ENCODE measurements around the gene ZNF83. TPM values are rescaled to one million over a fixed set of nuclear protein-coding genes. Genes with fewer than 3 reads are reported as not detected.

ZNF83 gene
- total and polyA plus RNA-seq, 2 of the 4 experiments (the other 2 are of a cell fraction), result 32.9 to 36.9 TPM

DNA sequence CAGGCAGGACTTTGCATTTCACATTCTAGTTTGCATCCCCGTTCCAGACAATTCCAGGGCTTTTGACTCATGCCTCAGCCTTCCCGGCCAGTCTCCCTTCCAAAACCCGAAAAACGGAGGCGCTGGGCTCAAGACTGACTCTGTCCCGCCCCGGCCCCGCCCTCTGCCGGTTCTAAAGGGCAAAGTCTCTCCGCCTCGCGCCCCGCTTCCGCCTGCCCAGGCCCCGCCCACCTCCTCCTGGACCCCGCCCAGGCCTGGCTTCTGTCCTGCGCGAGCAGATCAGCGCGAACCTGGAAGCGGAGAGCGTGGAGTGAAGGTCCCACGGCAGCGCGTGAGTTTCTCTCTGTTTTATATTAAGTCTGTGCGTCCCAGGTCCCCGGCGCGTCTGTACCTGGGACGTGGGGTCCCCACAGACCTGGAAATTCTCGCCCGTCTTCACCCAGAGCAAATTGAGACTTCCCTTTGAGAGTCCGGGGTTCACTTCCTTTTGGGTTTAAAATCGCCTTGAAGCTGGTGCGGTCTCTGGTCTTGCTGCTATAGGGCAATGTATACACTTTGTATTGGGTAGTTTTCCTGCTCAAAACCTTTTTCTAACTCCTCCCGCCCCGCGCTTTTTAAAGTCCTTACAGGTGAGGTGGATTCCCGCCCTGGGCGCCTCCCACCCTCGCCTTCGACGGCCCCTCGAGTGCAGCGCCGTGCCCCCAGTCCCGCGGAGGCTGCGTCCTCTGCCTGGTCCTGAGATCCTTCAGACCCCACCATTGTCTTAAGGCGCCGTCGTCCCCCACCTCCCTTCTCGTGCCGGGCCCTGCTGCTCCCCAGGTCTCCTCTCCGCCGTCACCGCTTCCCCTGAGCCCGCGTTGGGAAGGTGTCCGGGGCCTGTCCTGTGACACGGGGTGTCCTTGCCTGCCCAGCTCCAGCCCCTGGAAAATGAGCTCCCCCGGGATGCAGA lies 36.9 kb downstream of the ZNF83 start:
- no TSS peak for BruUV-seq (replicated peaks)
- Histone ChIP-seq H3K4ac (ENCODE audit: low read depth, low read length) (peak overlapping the region; percentile 46; the same call in 1 of the 2 replicates), H3K27ac (ENCODE audit: insufficient read depth, low read length) (peak overlapping the region; percentile 63), H4K5ac (ENCODE audit: low read depth, low read length) (0 out of 2 replicates have a peak overlapping the region, but pooled peaks have one; percentile 41), H2BK20ac (ENCODE audit: low read depth, low read length) (no peak overlapping the region), H3K4me1 (ENCODE audit: control insufficient read depth, insufficient read depth, low read length) (peaks cover 5% of the 10 kb centered on the region; the same call in 1 of the 2 replicates), H3K79me1 (ENCODE audit: low read depth in 1 of 2, low read length in 2 of 2) (peaks cover 12 to 13% of the 10 kb centered on the region in 2 experiments), H3K9me3 (ENCODE audit: control insufficient read depth, insufficient read depth, low read length) (peaks cover under 1% of the 10 kb centered on the region; the same call in 1 of the 2 replicates), H2AK5ac (ENCODE audit: low read depth, low read length) (no peak overlapping the region), H2BK15ac (ENCODE audit: low read depth, low read length) (no peak overlapping the region), H3K9me1 (ENCODE audit: insufficient read depth, low read length) (peaks cover 3% of the 10 kb centered on the region; the same call in 1 of the 2 replicates), H3K9ac (ENCODE audit: low read depth, low read length) (peak overlapping the region; percentile 90), H4K91ac (ENCODE audit: insufficient read depth, low read depth, low read length) (no peak overlapping the region), H2AK9ac (replicated peaks; ENCODE audit: low read depth, low read length, poor library complexity) (peak overlapping the region; percentile 0), H3K14ac (replicated peaks; ENCODE audit: low read depth, low read length) (peak overlapping the region; percentile 69; the same call in 1 of the 2 replicates), H3K18ac (ENCODE audit: low read depth, low read length) (peak overlapping the region; percentile 42; the same call in 1 of the 2 replicates), H3K4me3 (ENCODE audit: insufficient read depth, low read depth, low read length) (peak overlapping the region; percentile 94), H3K4me2 (ENCODE audit: low read depth, low read length) (peak overlapping the region; percentile 92), H4K20me1 (ENCODE audit: insufficient read depth, low read length) (no peaks in the 10 kb centered on the region), H3K27me3 (ENCODE audit: control insufficient read depth, insufficient read depth, low read length) (no peaks in the 10 kb centered on the region), H3K56ac (ENCODE audit: extremely low read depth, insufficient read depth, low read length) (no peak overlapping the region; the same call in 1 of the 2 replicates), H4K8ac (ENCODE audit: low read depth in 2 of 2, low read length in 2 of 2) (peak overlapping the region; percentile 64 to 66; a peak in 3 of 4 replicates), H2AFZ (replicated peaks; ENCODE audit: low read length, poor library complexity) (peak overlapping the region; percentile 93), H2BK120ac (ENCODE audit: low read depth, low read length) (no peak overlapping the region; the same call in 1 of the 2 replicates), H3K36me3 (ENCODE audit: control insufficient read depth, insufficient read depth, low read length) (peaks cover 9% of the 10 kb centered on the region), H3K23ac (ENCODE audit: low read depth, low read length) (0 out of 2 replicates have a peak overlapping the region, but pooled peaks have one; percentile 48), H2BK5ac (ENCODE audit: low read depth, low read length, poor library complexity, severe bottlenecking) (peak overlapping the region; percentile 25)
- ATAC-seq (ENCODE audit: low read depth) (peak; percentile 100), DNase-seq (peak; percentile 87)
- intact Hi-C loops (cut with micrococcal nuclease), result no loop called here
- WGBS, 2 experiments (ENCODE audit: extremely low coverage in 2 of 2, insufficient read length in 1 of 2), result 4% methylated on average over 17 of the region's 62 CpGs; no CpG with 5 or more reads in 1 of the 2 experiments
- POLR2A ChIA-PET (ENCODE audit: unreplicated experiment), result no interaction called here
- TF ChIP-seq NFE2L2 (IDR thresholded peaks at IDR 0.05; ENCODE audit: low read depth, low read length) (no peak), SMC3 (IDR thresholded peaks at IDR 0.05; ENCODE audit: low read depth, low read length) (no peak), CEBPB (IDR thresholded peaks at IDR 0.05; ENCODE audit: low read depth, low read length) (no peak), MAZ (IDR thresholded peaks at IDR 0.05; ENCODE audit: borderline replicate concordance, low read depth, low read length) (peak; percentile 72; the same call in 1 of the 2 replicates), RAD21 (IDR thresholded peaks at IDR 0.05; ENCODE audit: low read length) (0 out of 2 replicates have a peak, but pooled peaks have one; percentile 25), POLR2A (IDR thresholded peaks at IDR 0.05; ENCODE audit: low read depth, low read length) (no peak)
- TF ChIP-seq, protein P1, sequence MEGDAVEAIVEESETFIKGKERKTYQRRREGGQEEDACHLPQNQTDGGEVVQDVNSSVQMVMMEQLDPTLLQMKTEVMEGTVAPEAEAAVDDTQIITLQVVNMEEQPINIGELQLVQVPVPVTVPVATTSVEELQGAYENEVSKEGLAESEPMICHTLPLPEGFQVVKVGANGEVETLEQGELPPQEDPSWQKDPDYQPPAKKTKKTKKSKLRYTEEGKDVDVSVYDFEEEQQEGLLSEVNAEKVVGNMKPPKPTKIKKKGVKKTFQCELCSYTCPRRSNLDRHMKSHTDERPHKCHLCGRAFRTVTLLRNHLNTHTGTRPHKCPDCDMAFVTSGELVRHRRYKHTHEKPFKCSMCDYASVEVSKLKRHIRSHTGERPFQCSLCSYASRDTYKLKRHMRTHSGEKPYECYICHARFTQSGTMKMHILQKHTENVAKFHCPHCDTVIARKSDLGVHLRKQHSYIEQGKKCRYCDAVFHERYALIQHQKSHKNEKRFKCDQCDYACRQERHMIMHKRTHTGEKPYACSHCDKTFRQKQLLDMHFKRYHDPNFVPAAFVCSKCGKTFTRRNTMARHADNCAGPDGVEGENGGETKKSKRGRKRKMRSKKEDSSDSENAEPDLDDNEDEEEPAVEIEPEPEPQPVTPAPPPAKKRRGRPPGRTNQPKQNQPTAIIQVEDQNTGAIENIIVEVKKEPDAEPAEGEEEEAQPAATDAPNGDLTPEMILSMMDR (conservative IDR thresholded peaks at IDR 0.05; ENCODE audit: low read depth, low read length), result peak; percentile 34; the same call in 1 of the 2 replicates
- CTCF ChIA-PET, result interaction anchor here (1.4 kb wide), 1 partner anchor 45 kb away, joined by 4 read pairs; no protein-coding TSS in a partner anchor
- in situ Hi-C loops (cut with MboI; ENCODE audit: low sequenced_read_pairs), result no loop called here
- dilution Hi-C loops (cut with HindIII; ENCODE audit: low sequenced_read_pairs, unreplicated experiment), result no loop called here
